ENCODE results near the gene IPPK. TPM values are rescaled to one million over a fixed set of nuclear protein-coding genes. Genes with fewer than 3 reads are reported as not detected.

Gene IPPK
- total RNA-seq, 3 donors from 2014 or later, result 5.8 to 22.8 (median 12.1) TPM

GRCh38 chr9:92658611-92659010 lies 11.3 kb downstream of the IPPK start:
- Histone ChIP-seq H3K36me3 (no peaks in the 10 kb centered on the region), H3K27ac (no peak overlapping the region), H3K4me1 (no peaks in the 10 kb centered on the region), H3K27me3 (no peaks in the 10 kb centered on the region), H3K4me3 (no peak overlapping the region), H3K9me3 (no peaks in the 10 kb centered on the region)
- DNase-seq (ENCODE audit: low spot score in 2 of 2), result peak in 1 of 2 donors; percentile 31
- TF ChIP-seq POLR2AphosphoS5 (IDR thresholded peaks at IDR 0.05), result no peak
- no peak for TF ChIP-seq POLR2A (IDR thresholded peaks at IDR 0.05)
- TF ChIP-seq CTCF (IDR thresholded peaks at IDR 0.05), result no peak
- intact Hi-C loops (cut with DNase I; ENCODE audit: low total_unique reads), result no loop called here

- TF ChIP-seq POLR2A (IDR thresholded peaks at IDR 0.05) (no peak), CTCF (IDR thresholded peaks at IDR 0.05) (no peak), POLR2AphosphoS5 (IDR thresholded peaks at IDR 0.05) (no peak)
- Histone ChIP-seq H3K27ac (no peak overlapping the region), H3K4me3 (no peak overlapping the region), H3K27me3 (no peaks in the 10 kb centered on the region), H3K36me3 (no peaks in the 10 kb centered on the region), H3K4me1 (no peaks in the 10 kb centered on the region), H3K9me3 (no peaks in the 10 kb centered on the region)
- intact Hi-C loops (cut with DNase I; ENCODE audit: low total_unique reads), result no loop called here
- peak in 1 of 2 donors; percentile 7 for DNase-seq (ENCODE audit: low spot score in 2 of 2)
These were observed 11.8 kb downstream of the IPPK start for GRCh38 chr9:92658176-92658575.

- no peaks in the 10 kb centered on the region for H3K4me1 ChIP-seq
- no peak for DNase-seq (ENCODE audit: low spot score in 2 of 2)
- TF ChIP-seq POLR2A (IDR thresholded peaks at IDR 0.05) (no peak), POLR2AphosphoS5 (IDR thresholded peaks at IDR 0.05) (no peak), CTCF (IDR thresholded peaks at IDR 0.05) (no peak)
- H3K9me3 ChIP-seq, result no peaks in the 10 kb centered on the region
- H3K27me3 ChIP-seq, result no peaks in the 10 kb centered on the region
- no peaks in the 10 kb centered on the region for H3K36me3 ChIP-seq
- H3K27ac ChIP-seq, result no peak overlapping the region
- no peak overlapping the region for H3K4me3 ChIP-seq
- intact Hi-C loops (cut with DNase I; ENCODE audit: low total_unique reads), result no loop called here
These were observed 12.4 kb downstream of the IPPK start for GRCh38 chr9:92657296-92658094.

- H3K4me1 ChIP-seq, result no peaks in the 10 kb centered on the region
- H3K9me3 ChIP-seq, result no peaks in the 10 kb centered on the region
- H3K27ac ChIP-seq, result no peak overlapping the region
- DNase-seq (ENCODE audit: low spot score in 2 of 2), result peak in 1 of 2 donors; percentile 10
- no peaks in the 10 kb centered on the region for H3K27me3 ChIP-seq
- intact Hi-C loops (cut with DNase I; ENCODE audit: low total_unique reads), result no loop called here
- H3K4me3 ChIP-seq, result no peak overlapping the region
- no peaks in the 10 kb centered on the region for H3K36me3 ChIP-seq
- TF ChIP-seq POLR2A (IDR thresholded peaks at IDR 0.05) (no peak), POLR2AphosphoS5 (IDR thresholded peaks at IDR 0.05) (no peak), CTCF (IDR thresholded peaks at IDR 0.05) (no peak)
These were observed 13.4 kb downstream of the IPPK start for GRCh38 chr9:92656537-92656925.

GRCh38 chr9:92655896-92656536 lies 13.9 kb downstream of the IPPK start:
- Histone ChIP-seq H3K4me3 (no peak overlapping the region), H3K4me1 (no peaks in the 10 kb centered on the region), H3K9me3 (no peaks in the 10 kb centered on the region), H3K27ac (no peak overlapping the region), H3K27me3 (no peaks in the 10 kb centered on the region), H3K36me3 (no peaks in the 10 kb centered on the region)
- intact Hi-C loops (cut with DNase I; ENCODE audit: low total_unique reads), result no loop called here
- TF ChIP-seq CTCF (IDR thresholded peaks at IDR 0.05), result no peak
- no peak for TF ChIP-seq POLR2A (IDR thresholded peaks at IDR 0.05)
- no peak for TF ChIP-seq POLR2AphosphoS5 (IDR thresholded peaks at IDR 0.05)
- no peak for DNase-seq (ENCODE audit: low spot score in 2 of 2)
